ENCODE measurements around the gene SLC6A3. TPM values are rescaled to one million over a fixed set of nuclear protein-coding genes. Genes with fewer than 3 reads are reported as not detected.

SLC6A3 gene
- total and polyA plus RNA-seq, 4 donors = 0.30 to 1.1 (median 0.90) TPM

GRCh38 chr5:1406681-1407640, 38.3 kb downstream of the SLC6A3 start:
- Histone ChIP-seq H3K27ac (ENCODE audit: low read depth in 1 of 2, low read length in 1 of 2) (no peak overlapping the region), H3K4me3 (no peak overlapping the region), H3K9me3 (ENCODE audit: control insufficient read depth in 4 of 4, insufficient read depth in 3 of 4, low read length in 3 of 4) (peaks cover 0 to 5% (median 0%) of the 10 kb centered on the region in 4 donors), H3K36me3 (ENCODE audit: control insufficient read depth in 4 of 4, insufficient read depth in 4 of 4, low read length in 4 of 4) (no peaks in the 10 kb centered on the region), H3K4me1 (ENCODE audit: control insufficient read depth in 5 of 5, insufficient read depth in 5 of 5, low read length in 5 of 5) (no peaks in the 10 kb centered on the region), H3K27me3 (ENCODE audit: control insufficient read depth in 3 of 3, insufficient read depth in 3 of 3, low read length in 2 of 3) (peaks cover 0 to 6% (median 0%) of the 10 kb centered on the region in 3 donors), H3K9ac (ENCODE audit: insufficient read depth in 1 of 2, low read length in 2 of 2) (no peak overlapping the region)
- 80 to 81% methylated on average over 35 of the region's 35 CpGs for WGBS, 2 donors
- no peak for TF ChIP-seq CTCF (IDR thresholded peaks at IDR 0.05; ENCODE audit: control extremely low read depth, extremely low read depth)
- DNase-seq (no peak), ATAC-seq (ENCODE audit: insufficient read depth, low FRiP score) (no peak)

- no peak for TF ChIP-seq CTCF (IDR thresholded peaks at IDR 0.05; ENCODE audit: control extremely low read depth, extremely low read depth)
- ATAC-seq (ENCODE audit: insufficient read depth, low FRiP score) (no peak), DNase-seq (no peak)
- Histone ChIP-seq H3K27me3 (ENCODE audit: control insufficient read depth in 3 of 3, insufficient read depth in 3 of 3, low read length in 2 of 3) (peaks cover 0 to 6% (median 0%) of the 10 kb centered on the region in 3 donors), H3K4me3 (no peak overlapping the region), H3K36me3 (ENCODE audit: control insufficient read depth in 4 of 4, insufficient read depth in 4 of 4, low read length in 4 of 4) (no peaks in the 10 kb centered on the region), H3K4me1 (ENCODE audit: control insufficient read depth in 5 of 5, insufficient read depth in 5 of 5, low read length in 5 of 5) (no peaks in the 10 kb centered on the region), H3K9ac (ENCODE audit: insufficient read depth in 1 of 2, low read length in 2 of 2) (no peak overlapping the region), H3K9me3 (ENCODE audit: control insufficient read depth in 4 of 4, insufficient read depth in 3 of 4, low read length in 3 of 4) (peaks cover 0 to 5% (median 0%) of the 10 kb centered on the region in 4 donors), H3K27ac (ENCODE audit: low read depth in 1 of 2, low read length in 1 of 2) (no peak overlapping the region)
- 85 to 91% methylated on average over 40 of the region's 40 CpGs for WGBS, 2 donors
These were observed 39.4 kb downstream of the SLC6A3 start for GRCh38 chr5:1405539-1406530.

- Histone ChIP-seq H3K4me3 (no peak overlapping the region), H3K4me1 (ENCODE audit: control insufficient read depth in 5 of 5, insufficient read depth in 5 of 5, low read length in 5 of 5) (no peaks in the 10 kb centered on the region), H3K9ac (ENCODE audit: insufficient read depth in 1 of 2, low read length in 2 of 2) (no peak overlapping the region), H3K9me3 (ENCODE audit: control insufficient read depth in 4 of 4, insufficient read depth in 3 of 4, low read length in 3 of 4) (peaks cover 0 to 5% (median 0%) of the 10 kb centered on the region in 4 donors), H3K27me3 (ENCODE audit: control insufficient read depth in 3 of 3, insufficient read depth in 3 of 3, low read length in 2 of 3) (peaks cover 0 to 2% (median 0%) of the 10 kb centered on the region in 3 donors), H3K27ac (ENCODE audit: low read depth in 1 of 2, low read length in 1 of 2) (no peak overlapping the region), H3K36me3 (ENCODE audit: control insufficient read depth in 4 of 4, insufficient read depth in 4 of 4, low read length in 4 of 4) (no peaks in the 10 kb centered on the region)
- no peak for DNase-seq
- ATAC-seq (ENCODE audit: insufficient read depth, low FRiP score) = no peak
- 81% methylated on average over 19 of the region's 19 CpGs for WGBS, 2 donors
- TF ChIP-seq CTCF (IDR thresholded peaks at IDR 0.05; ENCODE audit: control extremely low read depth, extremely low read depth) = no peak
These were observed 40.1 kb downstream of the SLC6A3 start for GRCh38 chr5:1405121-1405520.

Data from lung (tissue), 12 donors.